Endothelial cell (in vitro differentiated cells): ENCODE measurements around the gene FAM228B. TPM values are rescaled to one million over a fixed set of nuclear protein-coding genes. Genes with fewer than 3 reads are reported as not detected.

Experiments
- DNase-seq: peaks from one replicate; pipeline ENCODE4 v3.0.0; 2021; ENCODE audit warnings: low spot score
- H3K27ac Mint-ChIP-seq: one replicate; pipeline ENCODE4 v1.8.0; 2021; ENCODE audit warnings: mixed read lengths, inconsistent platforms; ENCODE audit not compliant: unreplicated experiment
- H3K27me3 Mint-ChIP-seq: one replicate; pipeline ENCODE4 v1.8.0; 2021; ENCODE audit warnings: mild to moderate bottlenecking, moderate library complexity, mixed read lengths, inconsistent platforms; ENCODE audit not compliant: unreplicated experiment
- H3K36me3 Mint-ChIP-seq: one replicate; pipeline ENCODE4 v1.8.0; 2021; ENCODE audit warnings: mild to moderate bottlenecking, low read depth, mixed read lengths, inconsistent platforms; ENCODE audit not compliant: unreplicated experiment
- H3K4me1 Mint-ChIP-seq: one replicate; pipeline ENCODE4 v1.8.0; 2021; ENCODE audit warnings: mild to moderate bottlenecking, mixed read lengths, inconsistent platforms; ENCODE audit not compliant: unreplicated experiment
- H3K4me3 Mint-ChIP-seq: one replicate; pipeline ENCODE4 v1.8.0; 2021; ENCODE audit warnings: mild to moderate bottlenecking, mixed read lengths, inconsistent platforms; ENCODE audit not compliant: unreplicated experiment
- H3K9me3 Mint-ChIP-seq: one replicate; pipeline ENCODE4 v1.8.0; 2021; ENCODE audit warnings: mixed read lengths, inconsistent platforms; ENCODE audit not compliant: unreplicated experiment
- CTCF ChIP-seq: fragments of 200-600 bp; sonication (generic); IDR thresholded peaks from one replicate; pipeline ENCODE4 v1.5.0; 2021; ENCODE audit warnings: antibody characterized with exemption; ENCODE audit not compliant: unreplicated experiment
- total RNA-seq: library from RNA; stranded (reverse); fragmentation: NEBNext Ultra II Directional; extraction: Animal tissue kit (Norgen Biotek cat#: 25700); gene quantifications from one replicate; pipeline ENCODE4 v1.2.1, GENCODE V29; 2021; ENCODE audit not compliant: unreplicated experiment

The FAM228B gene
- total RNA-seq, 1 donor from 2014 or later = 21.3 TPM

DNA sequence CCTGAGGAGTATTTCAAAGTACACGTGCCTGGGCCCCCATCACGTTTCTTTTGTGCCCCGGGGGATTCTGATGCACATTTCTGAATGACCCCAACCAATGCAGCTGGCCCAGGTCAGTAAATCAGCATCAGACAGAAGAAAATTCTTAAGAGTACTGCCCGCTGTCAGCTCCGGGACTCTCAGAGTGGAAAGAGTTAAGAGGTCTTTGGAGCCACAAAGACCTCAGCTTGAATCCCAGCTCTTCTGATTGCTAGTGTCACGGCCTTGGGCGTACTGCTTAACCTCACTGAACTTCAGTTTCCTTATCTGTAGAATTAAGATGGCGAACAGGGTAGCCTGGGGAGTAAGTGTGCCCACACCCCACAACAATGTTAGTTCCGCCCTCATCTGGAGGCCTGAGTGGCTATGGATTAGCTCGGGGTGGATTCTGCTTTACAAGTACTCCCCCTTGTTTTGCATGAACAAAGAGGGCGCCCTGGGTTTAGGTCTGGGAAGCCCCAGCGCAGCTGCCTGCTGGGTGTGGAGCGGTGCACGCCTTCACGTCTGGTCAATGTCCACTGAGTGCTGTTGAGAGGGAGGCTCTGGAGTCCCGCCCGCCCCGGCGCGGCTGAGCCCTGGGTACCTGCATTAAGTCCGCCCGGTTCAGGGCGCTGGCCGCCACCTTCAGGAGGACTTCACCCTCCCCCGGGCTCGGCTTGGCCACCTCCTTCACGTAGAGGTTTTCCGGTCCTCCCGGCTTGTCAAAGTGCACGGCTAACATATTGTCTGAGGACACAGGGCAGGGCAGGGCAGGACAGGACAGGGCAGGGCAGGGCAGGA lies 39.5 kb upstream of the FAM228B start:
- Mint-ChIP-seq H3K4me1 (peaks cover 12% of the 10 kb centered on the region), H3K4me3 (peak overlapping the region; percentile 95), H3K27ac (peak overlapping the region; percentile 84), H3K36me3 (peaks cover 21% of the 10 kb centered on the region), H3K9me3 (no peaks in the 10 kb centered on the region), H3K27me3 (peaks cover 4% of the 10 kb centered on the region)
- no peak for TF ChIP-seq CTCF
- DNase-seq = no peak

- Mint-ChIP-seq H3K27me3 (peaks cover 4% of the 10 kb centered on the region), H3K9me3 (no peaks in the 10 kb centered on the region), H3K36me3 (peaks cover 17% of the 10 kb centered on the region), H3K4me3 (peak within 1 kb of the TSS; percentile 95), H3K4me1 (peaks cover 12% of the 10 kb centered on the region), H3K27ac (peak within 1 kb of the TSS; percentile 90)
- peak; percentile 99 for DNase-seq
- TF ChIP-seq CTCF = peak; percentile 97
Observed at GRCh38 chr2:24084386-24085199, 38.7 kb upstream of the FAM228B start, which contains the start of gene TP53I3. TP53I3 (minus strand) TSS chr2:24084834; CDS start chr2:24084326, 508 bp downstream.

GRCh38 chr2:24085200-24085489 lies 38.1 kb upstream of the FAM228B start:
- peaks cover 15% of the 10 kb centered on the region for H3K36me3 Mint-ChIP-seq
- peak overlapping the region; percentile 86 for H3K4me3 Mint-ChIP-seq
- peaks cover 4% of the 10 kb centered on the region for H3K27me3 Mint-ChIP-seq
- no peak for DNase-seq
- H3K9me3 Mint-ChIP-seq = no peaks in the 10 kb centered on the region
- no peak for TF ChIP-seq CTCF
- H3K27ac Mint-ChIP-seq = peak overlapping the region; percentile 90
- H3K4me1 Mint-ChIP-seq = peaks cover 12% of the 10 kb centered on the region

- Mint-ChIP-seq H3K27me3 (peaks cover 4% of the 10 kb centered on the region), H3K36me3 (peaks cover 9% of the 10 kb centered on the region), H3K4me1 (peaks cover 12% of the 10 kb centered on the region), H3K9me3 (no peaks in the 10 kb centered on the region), H3K4me3 (no peak overlapping the region), H3K27ac (no peak overlapping the region)
- no peak for DNase-seq
- no peak for TF ChIP-seq CTCF
Observed at GRCh38 chr2:24086241-24086640, 37.0 kb upstream of the FAM228B start.

GRCh38 chr2:24087032-24087431 lies 36.2 kb upstream of the FAM228B start:
- no peaks in the 10 kb centered on the region for H3K9me3 Mint-ChIP-seq
- peaks cover 4% of the 10 kb centered on the region for H3K27me3 Mint-ChIP-seq
- H3K36me3 Mint-ChIP-seq = peaks cover 5% of the 10 kb centered on the region
- no peak for DNase-seq
- H3K27ac Mint-ChIP-seq = no peak overlapping the region
- H3K4me1 Mint-ChIP-seq = peaks cover 12% of the 10 kb centered on the region
- no peak for TF ChIP-seq CTCF
- no peak overlapping the region for H3K4me3 Mint-ChIP-seq
